BLaER1 (cell line): ENCODE results near the gene IFRD2.

Experiments
- H3K27ac ChIP-seq: shearing (Covaris generic); formaldehyde crosslinking; 2 replicates; pipeline ENCODE4 v1.8.1; 2022
- H3K27me3 ChIP-seq: shearing (Covaris generic); formaldehyde crosslinking; 2 replicates; pipeline ENCODE4 v1.8.1; 2022
- H3K36me3 ChIP-seq: shearing (Covaris generic); formaldehyde crosslinking; 2 replicates; pipeline ENCODE4 v1.8.1; 2022
- H3K4me1 ChIP-seq: shearing (Covaris generic); formaldehyde crosslinking; 2 replicates; pipeline ENCODE4 v1.8.1; 2022
- H3K4me2 ChIP-seq: shearing (Covaris generic); formaldehyde crosslinking; 2 replicates; pipeline ENCODE4 v1.8.1; 2022
- H3K4me3 ChIP-seq: shearing (Covaris generic); formaldehyde crosslinking; 2 replicates; pipeline ENCODE4 v1.8.1; 2022
- H3K9ac ChIP-seq: shearing (Covaris generic); formaldehyde crosslinking; 2 replicates; pipeline ENCODE4 v1.8.1; 2022
- H3K9me3 ChIP-seq: shearing (Covaris generic); formaldehyde crosslinking; 2 replicates; pipeline ENCODE4 v1.8.1; 2022
- H4K20me1 ChIP-seq: shearing (Covaris generic); formaldehyde crosslinking; 2 replicates; pipeline ENCODE4 v1.8.1; 2022
- Cebpa-rat ChIP-seq: shearing (Covaris generic); IDR thresholded peaks from 2 replicates; pipeline ENCODE4 v1.8.1; 2022

The IFRD2 gene

GRCh38 chr3:50334339-50335075, 42.3 kb upstream of the IFRD2 start:
- Histone ChIP-seq H4K20me1 (peaks cover 76% of the 10 kb centered on the region), H3K27ac (peak overlapping the region; percentile 32; the same call in 1 of the 2 replicates), H3K4me2 (peak overlapping the region; percentile 95), H3K9ac (peak overlapping the region; percentile 94), H3K4me1 (peaks cover 50% of the 10 kb centered on the region), H3K4me3 (no peak overlapping the region; the same call in 1 of the 2 replicates), H3K36me3 (peaks cover 67% of the 10 kb centered on the region), H3K9me3 (no peaks in the 10 kb centered on the region), H3K27me3 (peaks cover 1% of the 10 kb centered on the region; the same call in 1 of the 2 replicates)
- no peak for TF ChIP-seq Cebpa-rat

- H3K9me3 ChIP-seq = no peaks in the 10 kb centered on the region
- peaks cover 79% of the 10 kb centered on the region for H4K20me1 ChIP-seq
- TF ChIP-seq Cebpa-rat = no peak
- H3K36me3 ChIP-seq = peaks cover 72% of the 10 kb centered on the region
- peak overlapping the region; percentile 32; the same call in 1 of the 2 replicates for H3K27ac ChIP-seq
- H3K4me2 ChIP-seq = peak overlapping the region; percentile 95
- no peaks in the 10 kb centered on the region for H3K27me3 ChIP-seq
- no peak overlapping the region for H3K4me3 ChIP-seq
- H3K4me1 ChIP-seq = peaks cover 47% of the 10 kb centered on the region
- peak overlapping the region; percentile 94 for H3K9ac ChIP-seq
Measured at GRCh38 chr3:50333744-50334328, 41.6 kb upstream of the IFRD2 start.

GRCh38 chr3:50331364-50331907, 39.2 kb upstream of the IFRD2 start:
- Histone ChIP-seq H4K20me1 (peaks cover 85% of the 10 kb centered on the region), H3K9ac (no peak overlapping the region), H3K9me3 (no peaks in the 10 kb centered on the region), H3K4me1 (peaks cover 55% of the 10 kb centered on the region), H3K36me3 (peaks cover 76% of the 10 kb centered on the region), H3K4me2 (no peak overlapping the region), H3K4me3 (no peak overlapping the region), H3K27me3 (no peaks in the 10 kb centered on the region), H3K27ac (no peak overlapping the region)
- no peak for TF ChIP-seq Cebpa-rat

- H3K4me3 ChIP-seq = no peak overlapping the region
- peaks cover 78% of the 10 kb centered on the region for H3K36me3 ChIP-seq
Measured at GRCh38 chr3:50330330-50330729, 38.1 kb upstream of the IFRD2 start.

GRCh38 chr3:50327943-50328691, 35.9 kb upstream of the IFRD2 start, which contains the start of gene TUSC2:
Gene TUSC2, minus strand, starts transcription at chr3:50328223. Its CDS starts 124 bp downstream, at chr3:50328099.
- Histone ChIP-seq H3K4me2 (peak within 1 kb of the TSS; percentile 98), H3K36me3 (peaks cover 73% of the 10 kb centered on the region), H3K4me1 (peaks cover 35% of the 10 kb centered on the region), H3K9ac (peak within 1 kb of the TSS; percentile 90), H3K4me3 (peak within 1 kb of the TSS; percentile 87), H3K27ac (peak within 1 kb of the TSS; percentile 87), H4K20me1 (peaks cover 52% of the 10 kb centered on the region), H3K27me3 (no peaks in the 10 kb centered on the region), H3K9me3 (no peaks in the 10 kb centered on the region)
- TF ChIP-seq Cebpa-rat = no peak

More at GRCh38 chr3:50330330-50330729, 38.1 kb upstream of the IFRD2 start:
- H3K27me3 ChIP-seq = no peaks in the 10 kb centered on the region
- no peak overlapping the region for H3K27ac ChIP-seq
- no peaks in the 10 kb centered on the region for H3K9me3 ChIP-seq
- TF ChIP-seq Cebpa-rat = no peak
- peaks cover 44% of the 10 kb centered on the region for H3K4me1 ChIP-seq
- no peak overlapping the region for H3K9ac ChIP-seq
- peaks cover 74% of the 10 kb centered on the region for H4K20me1 ChIP-seq
- no peak overlapping the region for H3K4me2 ChIP-seq

- H3K9ac ChIP-seq = peak overlapping the region; percentile 90
- H3K9me3 ChIP-seq = no peaks in the 10 kb centered on the region
- no peaks in the 10 kb centered on the region for H3K27me3 ChIP-seq
- H3K4me1 ChIP-seq = peaks cover 43% of the 10 kb centered on the region
- H4K20me1 ChIP-seq = peaks cover 42% of the 10 kb centered on the region
- no peak for TF ChIP-seq Cebpa-rat
- peaks cover 63% of the 10 kb centered on the region for H3K36me3 ChIP-seq
- H3K4me3 ChIP-seq = peak overlapping the region; percentile 87
- H3K4me2 ChIP-seq = peak overlapping the region; percentile 98
- peak overlapping the region; percentile 87 for H3K27ac ChIP-seq
Measured at GRCh38 chr3:50327129-50327528, 34.9 kb upstream of the IFRD2 start.

- H3K4me1 ChIP-seq = peaks cover 47% of the 10 kb centered on the region
- no peak overlapping the region for H3K27ac ChIP-seq
- H3K9ac ChIP-seq = 0 out of 2 replicates have a peak overlapping the region, but pooled peaks have one; percentile 24
- H3K27me3 ChIP-seq = no peaks in the 10 kb centered on the region
- no peak for TF ChIP-seq Cebpa-rat
- peaks cover 33% of the 10 kb centered on the region for H4K20me1 ChIP-seq
- no peak overlapping the region for H3K4me2 ChIP-seq
- no peak overlapping the region for H3K4me3 ChIP-seq
- H3K36me3 ChIP-seq = peaks cover 53% of the 10 kb centered on the region
- H3K9me3 ChIP-seq = no peaks in the 10 kb centered on the region
Measured at GRCh38 chr3:50326182-50326541, 33.9 kb upstream of the IFRD2 start.

- H3K36me3 ChIP-seq = peaks cover 48% of the 10 kb centered on the region
- no peak overlapping the region for H3K4me3 ChIP-seq
- no peak for TF ChIP-seq Cebpa-rat
- H4K20me1 ChIP-seq = peaks cover 27% of the 10 kb centered on the region
- no peak overlapping the region for H3K27ac ChIP-seq
- H3K9ac ChIP-seq = 0 out of 2 replicates have a peak overlapping the region, but pooled peaks have one; percentile 24
- H3K4me2 ChIP-seq = no peak overlapping the region
- no peaks in the 10 kb centered on the region for H3K9me3 ChIP-seq
- H3K4me1 ChIP-seq = peaks cover 47% of the 10 kb centered on the region
- no peaks in the 10 kb centered on the region for H3K27me3 ChIP-seq
Measured at GRCh38 chr3:50325497-50326181, 33.4 kb upstream of the IFRD2 start.

GRCh38 chr3:50325113-50325480, 32.9 kb upstream of the IFRD2 start:
- Histone ChIP-seq H3K9ac (no peak overlapping the region), H3K9me3 (no peaks in the 10 kb centered on the region), H4K20me1 (peaks cover 26% of the 10 kb centered on the region), H3K36me3 (peaks cover 43% of the 10 kb centered on the region), H3K4me1 (peaks cover 52% of the 10 kb centered on the region), H3K27ac (no peak overlapping the region), H3K4me2 (no peak overlapping the region), H3K4me3 (no peak overlapping the region), H3K27me3 (no peaks in the 10 kb centered on the region)
- no peak for TF ChIP-seq Cebpa-rat
